Parathyroid adenoma (tissue), 2 donors: Measurements from ENCODE around the gene PTPN7.
"Not testable (repeated sequence)": the region's sequence is repeated elsewhere in the genome, so short reads cannot be mapped to it uniquely, and the experiment has no call there.

ENCODE experiments used
- H2AFZ ChIP-seq: fragments of 300-600 bp; sonication (generic); one replicate; pipeline ENCODE4 v1.7.0; 2017; ENCODE audit warnings: antibody characterized with exemption, mild to moderate bottlenecking
- H3K27ac ChIP-seq: fragments of 300-600 bp; sonication (generic); one replicate; pipeline ENCODE4 v1.7.0; 2017
- H3K27me3 ChIP-seq: fragments of 300-600 bp; sonication (generic); one replicate; pipeline ENCODE4 v1.7.0; 2017; ENCODE audit warnings: low read length; ENCODE audit not compliant: control insufficient read depth, insufficient read depth
- H3K36me3 ChIP-seq: fragments of 300-600 bp; sonication (generic); one replicate; pipeline ENCODE4 v1.7.0; 2017; ENCODE audit warnings: low read length; ENCODE audit not compliant: control insufficient read depth, insufficient read depth
- H3K4me1 ChIP-seq: fragments of 300-600 bp; sonication (generic); one replicate; pipeline ENCODE4 v1.7.0; 2017; ENCODE audit warnings: control low read depth
- H3K4me2 ChIP-seq: fragments of 300-600 bp; sonication (generic); one replicate; pipeline ENCODE4 v1.7.0; 2017; ENCODE audit warnings: low read length
- H3K4me3 ChIP-seq: fragments of 300-600 bp; sonication (generic); one replicate; pipeline ENCODE4 v1.7.0; 2017; ENCODE audit warnings: low read depth, low read length
- H3K79me2 ChIP-seq: fragments of 300-600 bp; sonication (generic); one replicate; pipeline ENCODE4 v1.7.0; 2017; ENCODE audit warnings: control low read depth
- H3K9ac ChIP-seq: fragments of 300-600 bp; sonication (generic); one replicate; pipeline ENCODE4 v1.7.0; 2017; ENCODE audit warnings: mild to moderate bottlenecking
- H3K9me3 ChIP-seq: fragments of 300-600 bp; sonication (generic); one replicate; pipeline ENCODE4 v1.7.0; 2017; ENCODE audit warnings: low read length; ENCODE audit not compliant: control insufficient read depth
- CTCF ChIP-seq: fragments of 300-600 bp; sonication (generic); IDR thresholded peaks from one replicate; pipeline ENCODE4 v1.7.0; 2017; ENCODE audit warnings: antibody characterized with exemption, mild to moderate bottlenecking
- donor health status: primary hyperparathyroidism.

PTPN7 gene

DNA sequence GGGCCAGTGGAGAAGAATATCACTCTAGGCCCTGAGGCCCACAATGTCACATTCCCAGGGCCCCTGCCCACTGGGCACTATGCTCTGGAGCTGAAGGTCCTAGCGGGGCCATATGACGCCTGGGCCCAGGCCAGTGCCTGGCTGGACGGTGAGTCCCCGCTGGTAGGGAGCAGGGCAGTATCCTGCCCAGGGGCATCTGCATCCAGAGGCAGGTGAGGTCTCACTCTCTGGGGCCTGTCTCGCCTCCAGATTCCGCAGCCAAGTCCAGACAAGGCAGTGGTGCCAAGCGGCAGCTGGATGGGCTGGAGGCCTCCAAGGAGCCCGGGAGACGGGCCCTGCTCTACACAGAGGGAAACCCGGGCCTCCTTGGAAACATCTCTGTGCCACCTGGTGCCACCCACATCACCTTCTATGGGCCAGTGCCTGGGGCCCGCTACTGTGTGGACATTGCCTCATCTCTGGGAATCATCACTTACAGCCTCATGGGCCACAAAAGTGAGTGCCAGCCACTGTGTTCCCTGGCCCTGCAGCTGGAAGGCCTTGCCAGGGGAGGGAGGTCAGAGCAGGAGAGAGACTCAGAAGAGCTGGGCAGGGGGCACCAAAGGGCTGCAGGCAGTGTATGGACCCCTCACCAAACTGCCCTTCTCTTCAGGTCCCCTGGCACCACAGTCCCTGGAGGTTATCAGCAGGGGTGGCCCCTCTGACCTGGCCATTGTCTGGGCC, 11.1 kb upstream of the PTPN7 start:
- Histone ChIP-seq H3K36me3 (no peaks in the 10 kb centered on the region), H3K9ac (no peak overlapping the region), H3K4me3 (no peak overlapping the region), H3K79me2 (no peaks in the 10 kb centered on the region), H3K9me3 (no peaks in the 10 kb centered on the region), H2AFZ (no peak overlapping the region), H3K4me1 (no peaks in the 10 kb centered on the region), H3K27ac (no peak overlapping the region), H3K27me3 (no peaks in the 10 kb centered on the region), H3K4me2 (no peak overlapping the region)
- no peak for TF ChIP-seq CTCF

DNA sequence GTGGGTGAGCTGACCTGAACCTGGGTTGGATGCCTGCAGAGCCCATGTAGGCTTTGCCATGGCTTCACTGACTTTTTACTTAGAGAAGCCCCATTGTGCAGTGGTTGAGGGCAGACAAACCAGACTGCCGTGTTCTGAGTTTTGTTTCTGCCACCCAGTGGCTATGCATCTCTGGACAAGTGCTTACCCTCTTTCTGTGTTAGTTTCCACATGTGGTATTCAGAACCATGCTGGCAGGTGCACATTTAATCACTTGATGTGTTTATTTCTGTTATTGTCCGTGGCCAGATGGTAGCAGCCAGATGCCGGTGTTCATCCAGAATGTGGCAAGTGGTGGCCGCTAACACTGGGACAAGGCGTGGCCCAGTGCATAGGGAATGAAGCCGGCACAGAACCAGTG, 10.3 kb upstream of the PTPN7 start:
- TF ChIP-seq CTCF, result no peak

GRCh38 chr1:202168861-202169260, 8.5 kb upstream of the PTPN7 start:
- no peaks in the 10 kb centered on the region for H3K36me3 ChIP-seq
- H3K4me3 ChIP-seq, result no peak overlapping the region
- no peak overlapping the region for H2AFZ ChIP-seq
- H3K4me2 ChIP-seq, result no peak overlapping the region
- no peak for TF ChIP-seq CTCF
- no peaks in the 10 kb centered on the region for H3K79me2 ChIP-seq
- no peaks in the 10 kb centered on the region for H3K9me3 ChIP-seq
- no peaks in the 10 kb centered on the region for H3K27me3 ChIP-seq
- H3K9ac ChIP-seq, result no peak overlapping the region
- H3K4me1 ChIP-seq, result no peaks in the 10 kb centered on the region
- H3K27ac ChIP-seq, result no peak overlapping the region

More for the DNA sequence above, 10.3 kb upstream of the PTPN7 start:
- H3K9me3 ChIP-seq, result no peaks in the 10 kb centered on the region
- H3K36me3 ChIP-seq, result no peaks in the 10 kb centered on the region
- H3K4me1 ChIP-seq, result no peaks in the 10 kb centered on the region
- no peak overlapping the region for H3K4me3 ChIP-seq
- no peaks in the 10 kb centered on the region for H3K79me2 ChIP-seq
- no peak overlapping the region for H3K4me2 ChIP-seq
- no peak overlapping the region for H3K27ac ChIP-seq
- H3K27me3 ChIP-seq, result no peaks in the 10 kb centered on the region
- no peak overlapping the region for H3K9ac ChIP-seq
- no peak overlapping the region for H2AFZ ChIP-seq

GRCh38 chr1:202167708-202168415, 7.5 kb upstream of the PTPN7 start:
- H3K4me2 ChIP-seq, result no peak overlapping the region
- H3K36me3 ChIP-seq, result no peaks in the 10 kb centered on the region
- H2AFZ ChIP-seq, result no peak overlapping the region
- H3K9ac ChIP-seq, result no peak overlapping the region
- no peaks in the 10 kb centered on the region for H3K9me3 ChIP-seq
- H3K27ac ChIP-seq, result no peak overlapping the region
- no peaks in the 10 kb centered on the region for H3K79me2 ChIP-seq
- no peak for TF ChIP-seq CTCF
- no peaks in the 10 kb centered on the region for H3K4me1 ChIP-seq
- H3K27me3 ChIP-seq, result no peaks in the 10 kb centered on the region
- no peak overlapping the region for H3K4me3 ChIP-seq

DNA sequence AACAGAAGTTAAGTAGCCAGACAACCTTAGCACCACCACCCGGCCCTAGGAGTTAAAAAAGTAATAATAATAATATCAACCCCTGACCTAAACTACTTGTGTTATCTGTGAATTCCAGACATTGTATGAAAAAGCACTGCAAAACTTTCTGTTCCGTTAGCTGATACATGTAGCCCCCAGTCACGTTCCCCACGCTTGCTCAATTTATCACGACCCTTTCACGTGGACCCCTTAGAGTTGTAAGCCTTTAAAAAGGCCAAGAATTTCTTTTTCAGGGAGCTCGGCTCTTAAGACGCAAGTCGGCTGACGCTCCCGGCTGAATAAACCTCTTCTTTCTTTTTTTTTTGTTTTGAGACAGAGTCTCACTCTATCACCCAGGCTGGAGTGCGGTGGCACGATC, 6.7 kb upstream of the PTPN7 start:
- H3K36me3 ChIP-seq, H3K4me2 ChIP-seq, H3K79me2 ChIP-seq, H2AFZ ChIP-seq, H3K4me3 ChIP-seq, H3K9me3 ChIP-seq, H3K27me3 ChIP-seq, H3K9ac ChIP-seq, H3K4me1 ChIP-seq, H3K27ac ChIP-seq: not testable (repeated sequence)
